Superior temporal gyrus (tissue), 1 donor: ENCODE results near the gene SLC51B.
"Not testable (repeated sequence)": the region's sequence is repeated elsewhere in the genome, so short reads cannot be mapped to it uniquely, and the experiment has no call there.

Experiments used
- DNase-seq: peaks from one replicate; pipeline ENCODE4 v3.0.0-alpha.2; 2016; ENCODE audit errors: extremely low spot score

The SLC51B gene

DNA sequence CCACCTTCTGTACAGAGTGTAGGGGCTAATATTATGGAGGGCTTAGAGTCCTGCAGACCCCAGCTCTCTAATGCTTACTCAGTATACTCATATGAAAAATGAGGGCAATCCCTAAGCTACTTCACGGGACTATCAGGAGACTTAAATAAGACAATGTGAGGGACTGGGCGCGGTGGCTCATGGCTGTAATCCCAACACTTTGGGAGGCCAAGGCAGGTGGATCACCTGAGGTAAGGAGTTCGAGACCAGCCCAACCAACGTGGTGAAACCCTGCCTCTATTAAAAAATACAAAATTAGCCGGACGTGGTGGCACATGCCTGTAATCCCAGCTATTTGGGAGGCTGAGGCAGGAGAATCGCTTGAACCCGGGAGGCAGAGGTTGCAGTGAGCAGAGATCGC is 54.6 kb downstream of the SLC51B start:
- not testable (repeated sequence) for DNase-seq

DNA sequence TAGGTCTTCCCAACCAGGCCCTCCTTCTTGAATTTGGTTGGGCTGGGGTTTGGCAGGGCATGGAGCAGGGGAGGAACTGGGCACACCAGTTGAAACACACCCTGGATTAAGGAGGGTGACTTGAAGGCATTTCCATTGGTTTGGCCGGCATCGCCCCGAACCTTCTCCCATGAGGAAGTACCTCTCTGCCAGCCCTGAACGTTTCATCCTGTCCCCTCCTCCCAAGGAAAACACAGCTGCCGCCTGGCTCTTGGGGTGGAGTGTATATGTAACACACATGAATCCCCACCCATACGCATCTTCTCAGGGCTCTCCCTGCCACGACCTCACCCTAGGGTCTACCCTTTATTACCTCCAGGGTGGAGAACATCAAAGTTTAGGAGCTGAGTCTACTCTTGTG is 55.3 kb downstream of the SLC51B start:
- DNase-seq, result no peak

GRCh38 chr15:65101411-65101890 is 56.3 kb downstream of the SLC51B start:
- DNase-seq, result peak; percentile 79

GRCh38 chr15:65101891-65102708 is 56.9 kb downstream of the SLC51B start:
- no peak for DNase-seq

DNA sequence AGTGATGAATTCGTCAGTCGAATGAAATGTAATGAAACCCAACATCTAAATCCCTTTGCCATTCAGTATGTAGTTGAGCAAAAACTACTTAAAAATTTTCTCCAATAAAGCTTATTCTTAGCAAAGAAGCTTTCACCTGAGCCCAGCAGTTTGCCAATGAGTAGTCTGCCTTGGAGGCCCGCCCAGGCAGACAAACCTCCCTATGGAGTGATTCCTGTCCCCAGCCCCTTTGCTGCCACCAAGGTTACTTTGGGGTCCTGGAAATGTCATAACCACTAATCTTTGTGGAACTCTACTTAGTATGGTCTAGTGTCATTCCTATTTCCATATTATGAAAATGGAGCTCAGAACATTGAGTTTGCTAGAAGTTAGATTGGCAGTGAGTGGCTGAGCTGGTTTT is 57.7 kb downstream of the SLC51B start:
- no peak for DNase-seq
